GM04504 (cell line): ENCODE measurements around the gene BUB1B.

ENCODE experiments used
- DNase-seq: peaks from one replicate; pipeline ENCODE4 v3.0.0-alpha.2; 2012; ENCODE audit warnings: low read depth

BUB1B gene

GRCh38 chr15:40242213-40242599 is 81.3 kb downstream of the BUB1B start:
- no peak for DNase-seq

GRCh38 chr15:40242601-40243000 is 81.7 kb downstream of the BUB1B start:
- no peak for DNase-seq

GRCh38 chr15:40243126-40243810 is 82.4 kb downstream of the BUB1B start:
- no peak for DNase-seq

- no peak for DNase-seq
Observed at GRCh38 chr15:40244961-40245523, 84.2 kb downstream of the BUB1B start.

- no peak for DNase-seq
Observed at GRCh38 chr15:40245666-40246450, 85.0 kb downstream of the BUB1B start.

GRCh38 chr15:40246496-40247280 is 85.8 kb downstream of the BUB1B start:
- no peak for DNase-seq

- no peak for DNase-seq
Observed at GRCh38 chr15:40247406-40247971, 86.6 kb downstream of the BUB1B start.

GRCh38 chr15:40248006-40248783 is 87.3 kb downstream of the BUB1B start:
- DNase-seq = no peak

- no peak for DNase-seq
Observed at GRCh38 chr15:40249477-40250303, 88.8 kb downstream of the BUB1B start.

GRCh38 chr15:40250304-40250656 is 89.4 kb downstream of the BUB1B start:
- DNase-seq = no peak

GRCh38 chr15:40250771-40251483 is 90.1 kb downstream of the BUB1B start:
- no peak for DNase-seq

- DNase-seq = no peak
Observed at GRCh38 chr15:40251486-40252140, 90.7 kb downstream of the BUB1B start.

GRCh38 chr15:40252141-40252437 is 91.2 kb downstream of the BUB1B start:
- no peak for DNase-seq

GRCh38 chr15:40252438-40253166 is 91.7 kb downstream of the BUB1B start:
- no peak for DNase-seq

GRCh38 chr15:40253167-40253790 is 92.4 kb downstream of the BUB1B start:
- DNase-seq = no peak

GRCh38 chr15:40254452-40254851 is 93.6 kb downstream of the BUB1B start:
- DNase-seq = no peak

- no peak for DNase-seq
Observed at GRCh38 chr15:40255033-40255432, 94.2 kb downstream of the BUB1B start.

- no peak for DNase-seq
Observed at GRCh38 chr15:40256638-40257235, 95.9 kb downstream of the BUB1B start.
